AG04449 (cell line): ENCODE results near the gene PODNL1.

Experiments
- CTCF ChIA-PET: fragments of 350-600 bp; formaldehyde crosslinking; extraction: SDS; loops from one replicate; lab custom pipeline; 2021; ENCODE audit warnings: antibody characterized with exemption; lab: Yijun Ruan, JAX
- POLR2A ChIA-PET: fragments of 400-600, 350-600 bp; formaldehyde crosslinking; extraction: SDS; loops from one replicate; lab custom pipeline; 2020; ENCODE audit warnings: antibody characterized with exemption, inconsistent platforms; lab: Yijun Ruan, JAX
- DNase-seq: peaks from one replicate; pipeline ENCODE4 v3.0.0-alpha.2; 2010; ENCODE audit warnings: low read depth, low spot score
- H3K4me3 ChIP-seq: 2 replicates; pipeline ENCODE4 v1.5.1; 2011; ENCODE audit warnings: low read depth, mild to moderate bottlenecking, control low read depth, low read length
- CTCF ChIP-seq: IDR thresholded peaks from one replicate; pipeline ENCODE4 v1.5.1; 2011; ENCODE audit warnings: mild to moderate bottlenecking, moderate library complexity, low read length, control low read depth, inconsistent platforms; ENCODE audit not compliant: insufficient read depth; ENCODE audit errors: missing control alignments

Gene PODNL1

GRCh38 chr19:13888281-13888680 lies 49.9 kb downstream of the PODNL1 start:
- no peak for TF ChIP-seq CTCF
- no peak overlapping the region for H3K4me3 ChIP-seq
- ChIA-PET POLR2A (no interaction called here), CTCF (interaction anchor here (1.2 to 13.2 kb wide), 2 partner anchors 9 to 190 kb away, joined by 3 to 184 read pairs; no protein-coding TSS in a partner anchor)
- DNase-seq: no peak

GRCh38 chr19:13887517-13887916 lies 50.7 kb downstream of the PODNL1 start:
- H3K4me3 ChIP-seq: no peak overlapping the region
- no peak for DNase-seq
- CTCF ChIA-PET: interaction anchor here (1.0 to 13.2 kb wide), 7 partner anchors 8 to 195 kb away, joined by 3 to 184 read pairs (median 4); partner anchors contain the start of gene DCAF15
- POLR2A ChIA-PET: no interaction called here
- TF ChIP-seq CTCF: no peak

- CTCF ChIA-PET: interaction anchor here (1.0 to 13.2 kb wide), 9 partner anchors 8 to 249 kb away, joined by 3 to 184 read pairs (median 4); partner anchors contain the start of genes ASF1B and DCAF15
- H3K4me3 ChIP-seq: no peak overlapping the region
- POLR2A ChIA-PET: no interaction called here
- TF ChIP-seq CTCF: no peak
- no peak for DNase-seq
Measured at GRCh38 chr19:13887018-13887436, 51.2 kb downstream of the PODNL1 start.

GRCh38 chr19:13885826-13886365 lies 52.3 kb downstream of the PODNL1 start:
- no peak for DNase-seq
- no peak overlapping the region for H3K4me3 ChIP-seq
- TF ChIP-seq CTCF: no peak
- ChIA-PET CTCF (interaction anchor here (0.7 to 13.2 kb wide), 8 partner anchors 7 to 251 kb away, joined by 3 to 184 read pairs (median 4); partner anchors contain the start of genes ASF1B and DCAF15), POLR2A (no interaction called here)

- ChIA-PET POLR2A (interaction anchor here (0.6 kb wide), 1 partner anchor 54 kb away, joined by 3 read pairs; no protein-coding TSS in a partner anchor), CTCF (interaction anchor here (0.7 to 13.2 kb wide), 10 partner anchors 8 to 193 kb away, joined by 3 to 184 read pairs (median 6); partner anchors contain the start of genes CC2D1A and MISP3)
- no peak for DNase-seq
- TF ChIP-seq CTCF: no peak
- no peak overlapping the region for H3K4me3 ChIP-seq
Measured at GRCh38 chr19:13884726-13885591, 53.3 kb downstream of the PODNL1 start.
